HG03139 (cell line): Measurements from ENCODE around the gene DNMT3A.

Experiments used
- ATAC-seq: cut with Tn5 transposase; IDR thresholded peaks from one replicate; pipeline ENCODE4 v1.9.1; 2021; ENCODE audit not compliant: unreplicated experiment

Gene DNMT3A

DNA sequence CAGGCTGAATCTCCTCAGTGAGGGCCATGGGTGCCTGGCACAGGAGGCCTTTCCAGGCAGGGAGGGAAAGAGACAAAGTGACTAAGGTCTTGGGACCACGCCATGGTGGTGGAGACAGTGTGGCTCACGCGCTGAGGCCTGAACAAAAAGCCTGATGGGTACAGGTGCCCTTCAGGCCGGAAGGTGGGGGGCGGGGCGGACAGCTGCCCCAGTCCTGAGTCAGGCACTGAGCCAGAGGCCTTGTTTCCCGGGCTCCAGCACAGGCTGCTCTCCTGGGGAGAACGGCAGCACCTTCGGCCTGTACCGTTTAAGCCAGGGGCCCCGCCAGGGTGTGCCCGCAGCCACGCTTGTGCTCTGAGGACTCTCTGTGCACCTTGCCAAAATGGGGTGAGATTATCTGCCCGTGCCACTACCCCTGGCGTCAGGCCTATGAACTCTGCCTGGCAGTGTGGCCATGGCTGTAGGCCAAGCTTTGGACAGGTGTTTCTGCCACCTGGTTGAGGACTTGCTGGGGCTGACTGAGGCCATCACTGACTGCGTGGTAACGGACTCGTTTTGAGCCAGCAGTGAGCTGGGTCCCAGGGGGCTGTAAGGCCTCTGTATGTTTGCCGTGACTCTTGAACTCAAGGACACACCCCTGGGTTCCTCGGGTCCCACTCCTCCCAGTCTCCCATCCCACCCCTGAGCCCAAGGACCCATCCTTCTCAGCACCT, 31.7 kb upstream of the DNMT3A start:
- no peak for ATAC-seq

DNA sequence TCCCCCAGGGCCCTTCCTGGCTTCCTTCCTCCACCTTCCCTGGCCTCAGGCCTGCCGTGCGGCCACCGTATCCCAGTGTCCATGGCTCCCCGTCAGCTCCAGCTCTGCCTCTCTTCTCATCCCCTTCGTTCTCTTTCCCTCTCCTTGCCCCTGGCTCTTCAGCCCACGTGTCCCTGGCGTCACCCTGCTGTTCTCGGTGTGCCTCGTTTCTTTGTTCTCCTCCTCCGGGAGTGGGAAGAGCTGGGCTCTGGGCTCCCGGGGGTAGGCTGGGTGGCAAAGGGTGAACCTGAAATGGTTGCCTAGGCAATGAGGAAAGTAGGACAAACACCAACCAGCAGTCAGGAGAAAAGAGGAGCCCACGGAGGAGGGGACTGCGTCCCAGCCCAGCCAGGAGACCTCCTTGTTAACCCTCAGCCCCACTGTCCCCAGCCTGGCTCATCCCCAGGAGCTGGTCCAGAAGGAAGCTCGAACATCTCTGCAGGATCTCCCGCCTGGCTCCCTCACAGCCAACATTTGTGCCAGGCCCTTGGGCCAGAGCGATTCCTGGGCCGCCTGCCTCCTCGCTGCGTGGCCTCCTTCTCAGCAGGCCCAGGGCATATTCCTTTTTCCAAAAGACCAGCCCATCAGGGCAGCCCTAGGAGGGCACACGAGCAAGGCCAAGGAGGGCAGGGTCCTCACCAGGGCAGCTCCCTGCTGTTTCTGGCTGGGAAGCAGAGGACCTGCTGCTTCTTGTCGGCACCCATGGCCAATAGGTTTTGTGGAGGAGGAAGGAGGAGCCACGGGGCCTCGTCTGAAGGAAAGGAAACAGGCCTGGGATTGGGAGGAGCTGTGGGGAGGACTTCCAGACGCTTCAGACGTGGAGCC, 30.9 kb upstream of the DNMT3A start:
- no peak for ATAC-seq

DNA sequence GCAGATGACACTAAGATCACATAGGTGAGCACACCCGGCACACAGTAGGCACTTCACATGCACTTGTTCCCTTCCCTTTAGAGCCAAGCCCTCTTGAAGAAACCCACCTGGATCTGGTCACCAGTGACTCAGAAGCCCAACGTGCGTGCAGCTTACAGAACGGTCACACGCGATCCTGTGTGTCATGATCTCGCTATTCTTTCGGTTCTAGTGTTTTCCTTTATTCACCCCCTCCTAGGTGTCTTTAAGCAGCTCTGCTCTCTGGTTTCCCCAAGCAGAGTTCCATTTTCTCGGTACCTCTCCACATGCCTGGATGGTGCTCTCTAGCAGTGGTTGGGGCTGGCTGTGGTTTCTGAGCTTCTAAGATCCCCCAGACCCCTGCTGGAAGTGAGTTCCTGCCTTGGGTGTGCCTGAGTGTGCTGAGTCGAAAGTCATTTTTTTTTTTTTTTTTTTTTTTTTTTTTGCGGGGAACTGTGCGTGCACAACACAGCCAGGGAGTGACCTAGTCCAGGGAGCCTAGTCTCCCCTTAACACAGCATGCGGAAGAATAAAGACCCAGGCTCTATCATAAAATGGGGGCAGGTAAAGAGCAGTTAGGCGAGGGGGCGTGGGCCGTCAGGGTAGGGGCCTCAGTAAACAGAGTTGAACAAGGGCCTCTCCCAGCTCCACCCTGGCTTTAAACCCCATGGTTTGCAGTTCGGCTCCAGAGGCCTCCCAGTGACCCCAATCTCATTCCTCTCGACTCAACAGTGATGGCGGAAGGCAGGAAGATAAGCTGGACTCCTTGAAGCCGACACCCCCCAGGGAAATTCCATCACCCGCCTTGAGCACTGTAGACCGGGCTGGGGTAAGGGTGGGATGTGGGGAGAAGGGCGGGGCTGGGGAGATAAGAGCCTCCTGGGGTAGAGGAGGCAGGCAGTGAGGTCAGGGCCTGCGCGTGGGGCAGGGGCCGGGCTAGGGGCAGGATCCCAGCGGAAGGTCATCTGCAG, 29.8 kb upstream of the DNMT3A start:
- ATAC-seq, result no peak

DNA sequence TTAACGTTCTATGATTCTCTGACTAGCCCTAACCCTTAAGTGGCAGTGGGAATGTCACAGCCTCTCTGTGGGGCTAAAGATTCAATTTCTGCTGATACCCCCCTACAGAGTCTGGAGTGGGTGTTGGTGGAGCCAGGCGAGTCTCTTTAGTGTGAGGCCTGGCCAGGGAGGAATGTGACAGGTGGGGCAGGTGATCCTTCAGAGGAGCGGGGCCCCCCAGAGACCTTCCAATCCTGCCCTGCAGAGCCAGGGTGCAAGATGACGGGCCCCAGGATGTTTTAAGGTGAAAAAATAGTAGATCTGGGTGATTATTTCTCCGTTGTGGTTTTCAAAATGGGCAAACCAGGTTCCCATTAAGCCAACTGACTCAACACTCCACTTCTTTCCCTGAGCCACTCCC, 28.2 kb upstream of the DNMT3A start:
- ATAC-seq, result no peak

DNA sequence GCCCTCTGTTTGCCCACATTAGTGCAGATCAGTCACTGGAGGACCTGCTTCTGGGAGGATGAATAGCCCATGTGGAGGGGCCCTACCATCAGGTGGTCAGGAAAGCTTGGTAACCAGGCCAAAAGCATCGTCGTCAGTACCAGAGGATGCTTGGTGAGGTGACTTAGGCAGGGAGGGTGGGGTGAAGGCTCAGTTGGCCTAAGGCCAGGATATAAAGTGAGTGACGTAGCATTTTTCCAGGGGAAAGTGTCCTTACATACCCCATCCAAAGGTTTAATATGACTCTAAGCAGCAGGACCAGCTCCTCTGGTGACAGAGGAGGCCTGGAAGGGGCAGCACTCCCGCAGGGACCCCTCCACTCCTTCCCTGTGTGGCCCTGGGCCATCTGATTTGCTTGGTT, 27.7 kb upstream of the DNMT3A start:
- ATAC-seq, result no peak

DNA sequence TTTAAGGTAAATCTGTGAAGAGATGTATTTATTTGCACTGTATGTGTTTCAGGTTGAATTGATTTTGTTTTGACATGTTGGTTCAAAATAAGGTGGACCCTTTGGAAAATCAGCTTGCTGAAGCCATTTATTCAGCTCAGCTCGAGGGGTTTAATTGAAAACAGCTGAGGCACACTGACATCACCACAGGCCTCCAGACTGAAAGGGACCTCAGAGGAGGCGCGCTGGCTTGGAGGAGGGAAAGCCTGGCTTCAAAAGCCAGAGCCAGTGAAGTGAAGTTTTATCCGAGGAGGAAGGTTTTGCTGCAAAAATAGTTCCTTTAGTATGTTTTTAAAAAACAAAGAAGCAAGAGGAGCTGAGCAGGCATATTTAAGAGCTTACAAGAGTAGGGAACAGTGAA, 26.9 kb upstream of the DNMT3A start:
- no peak for ATAC-seq

DNA sequence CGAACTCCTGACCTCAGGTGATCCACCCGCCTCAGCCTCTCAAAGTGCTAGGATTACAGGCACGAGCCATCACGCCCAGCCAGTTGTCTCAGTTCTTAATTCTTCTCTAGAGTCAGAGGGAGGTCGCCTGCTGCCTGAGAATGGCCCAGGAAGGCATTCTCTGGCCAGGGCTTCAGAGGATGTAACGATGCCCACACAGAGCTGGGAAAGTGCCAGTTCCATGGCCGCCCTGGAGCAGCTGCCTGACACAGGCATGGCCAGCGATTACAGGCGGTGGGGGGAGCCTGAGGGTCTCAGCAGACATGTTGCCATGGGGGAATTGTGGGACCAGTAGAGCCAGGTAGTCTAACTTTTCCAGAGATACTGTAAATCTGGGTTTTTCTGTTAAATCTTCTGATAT, 25.6 kb upstream of the DNMT3A start:
- no peak for ATAC-seq

DNA sequence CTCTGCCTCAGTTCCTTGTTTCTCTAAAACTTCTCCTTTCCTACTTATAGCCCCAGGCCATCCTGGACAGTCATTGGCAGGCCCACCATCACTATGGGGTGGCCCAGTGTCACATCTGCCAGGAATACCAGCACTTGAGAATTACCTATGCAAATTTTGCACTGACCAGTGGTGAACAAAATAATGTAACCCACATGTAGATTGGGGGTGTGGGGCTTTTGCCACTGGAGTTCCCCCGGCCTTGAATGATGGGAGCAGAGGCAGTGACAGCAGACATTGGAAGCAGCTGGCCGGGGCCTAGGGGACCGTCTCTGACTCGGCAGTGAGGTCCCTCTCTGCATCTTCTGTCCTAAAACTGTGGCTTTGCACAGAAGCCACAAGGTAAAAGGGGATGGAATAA, 24.9 kb upstream of the DNMT3A start:
- ATAC-seq, result no peak

DNA sequence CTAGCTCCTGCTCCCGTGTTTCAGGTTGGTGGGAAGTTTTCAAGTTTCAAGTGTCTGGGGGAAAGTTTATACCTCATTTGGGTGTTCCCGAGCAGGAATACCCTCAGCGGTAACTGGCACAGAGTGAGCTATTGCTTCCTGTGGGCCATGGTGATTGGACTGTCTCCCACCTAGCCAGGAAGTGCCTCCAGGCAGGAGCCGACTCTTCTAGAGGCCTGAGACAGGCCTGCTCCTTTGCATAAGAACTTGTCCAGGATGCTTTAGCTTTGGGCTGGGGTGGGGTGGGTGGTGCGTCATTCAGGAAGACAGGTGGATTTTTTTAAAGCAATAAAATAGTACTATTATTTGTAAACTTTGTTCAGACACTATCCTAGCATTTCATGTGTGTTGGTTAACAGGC, 23.5 kb upstream of the DNMT3A start:
- ATAC-seq, result no peak

DNA sequence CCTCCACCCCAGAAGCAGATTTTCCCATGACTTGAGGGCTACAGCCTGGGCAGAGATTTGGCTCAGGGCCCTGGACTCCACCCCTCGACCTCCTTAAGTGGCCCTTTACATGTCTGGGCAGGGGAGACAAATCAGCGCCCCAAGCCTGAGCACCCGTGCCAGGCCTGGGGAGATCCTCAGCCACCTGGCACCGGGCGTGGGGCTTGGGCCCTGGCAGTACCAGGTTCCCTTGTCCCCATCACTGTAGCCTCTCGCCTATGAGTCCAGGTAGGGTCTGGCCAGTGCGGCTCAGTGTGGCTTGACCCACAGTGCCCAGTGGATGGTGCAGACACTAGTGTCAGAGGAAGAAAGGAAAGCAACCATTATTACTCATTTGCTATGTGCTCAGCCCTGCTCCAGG, 22.0 kb upstream of the DNMT3A start:
- ATAC-seq, result no peak

DNA sequence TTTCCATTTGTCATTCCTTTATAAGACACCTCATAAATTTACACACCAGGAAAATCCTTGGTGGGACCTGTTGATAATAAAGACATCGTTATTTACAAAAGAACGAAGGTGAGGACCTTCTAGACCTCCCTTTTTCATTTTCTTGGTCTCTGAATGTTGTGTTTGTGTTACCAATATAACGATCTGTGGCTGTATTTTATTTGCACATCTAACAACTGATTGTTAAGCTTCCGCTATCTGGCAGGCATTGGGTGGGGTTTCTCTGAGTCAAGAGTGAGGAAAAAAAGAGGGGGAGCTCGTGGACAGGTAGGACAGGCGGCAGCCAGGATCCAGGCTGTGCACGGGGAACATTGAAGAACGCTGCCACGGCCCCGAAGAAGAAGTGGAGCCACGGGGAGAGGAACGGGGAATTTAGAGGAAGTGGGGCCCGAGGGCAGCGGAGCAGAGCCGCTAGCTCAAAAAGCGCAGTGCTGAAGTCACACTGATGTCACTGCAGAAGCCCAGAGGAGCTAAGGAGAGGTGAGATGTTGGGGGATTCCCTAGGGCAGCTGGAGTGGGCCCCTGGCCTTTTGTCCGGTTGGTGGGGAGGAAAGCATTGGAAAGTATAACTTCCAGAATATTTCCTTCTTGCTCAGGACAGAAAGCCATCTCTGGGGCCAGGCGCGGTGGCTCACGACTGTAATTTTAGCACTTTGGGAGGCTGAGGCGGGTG, 20.9 kb upstream of the DNMT3A start:
- ATAC-seq, result peak; percentile 54

DNA sequence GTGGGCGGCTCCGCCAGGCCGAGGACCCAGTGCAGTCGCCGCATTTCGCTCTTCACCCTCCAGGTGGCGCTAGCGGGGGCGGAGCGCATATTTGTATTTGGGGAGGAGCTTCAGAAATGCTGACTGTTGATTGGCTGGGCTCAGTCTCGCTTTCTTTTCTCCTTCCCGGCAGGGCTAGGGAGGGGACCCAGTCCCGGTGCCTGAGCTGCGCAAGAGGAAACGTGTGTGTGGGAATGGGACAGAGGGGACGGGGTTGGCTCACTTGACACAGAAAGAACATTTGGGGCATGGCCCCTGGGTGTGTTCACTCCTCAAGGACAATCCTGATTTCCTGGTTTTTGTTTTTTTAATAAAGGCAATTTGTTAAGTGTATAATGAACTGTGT, 20.3 kb upstream of the DNMT3A start:
- peak; percentile 79 for ATAC-seq

DNA sequence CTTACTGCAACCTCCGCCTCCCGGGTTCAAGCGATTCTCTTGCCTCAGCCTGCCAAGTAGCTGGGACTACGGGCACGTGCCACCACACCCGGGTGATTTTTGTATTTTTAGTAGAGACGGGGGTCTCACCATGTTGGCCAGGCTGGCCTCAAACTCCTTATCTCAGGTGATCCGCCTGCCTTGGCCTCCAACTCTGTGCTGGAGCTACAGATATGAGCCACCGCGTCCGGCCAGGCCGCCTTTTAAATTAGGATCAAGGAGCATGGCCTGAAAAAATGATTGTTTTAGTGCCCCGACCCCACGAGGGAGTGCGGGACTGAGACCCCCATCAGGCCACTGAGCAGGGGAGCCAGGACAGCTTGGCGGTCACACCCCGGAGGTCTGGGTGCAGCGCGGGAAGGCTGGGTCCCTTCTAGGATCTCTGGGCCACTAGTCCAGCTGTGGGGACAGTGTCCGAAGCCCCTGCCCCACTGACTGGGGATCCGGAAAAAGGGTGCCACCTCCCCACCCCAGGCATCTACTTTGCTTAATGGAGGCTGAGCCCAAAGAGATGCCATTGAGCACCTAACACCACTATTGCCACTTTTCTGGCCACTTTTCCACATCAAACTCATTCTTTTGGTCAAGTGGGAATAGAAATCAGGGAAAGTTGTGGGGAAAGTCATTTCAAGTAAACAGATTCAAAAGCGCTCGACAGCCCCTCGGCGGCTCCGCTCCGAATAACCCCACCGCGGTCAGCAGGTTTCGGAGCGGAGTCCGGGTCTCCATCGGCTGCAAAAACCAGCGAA, 19.7 kb upstream of the DNMT3A start:
- no peak for ATAC-seq

DNA sequence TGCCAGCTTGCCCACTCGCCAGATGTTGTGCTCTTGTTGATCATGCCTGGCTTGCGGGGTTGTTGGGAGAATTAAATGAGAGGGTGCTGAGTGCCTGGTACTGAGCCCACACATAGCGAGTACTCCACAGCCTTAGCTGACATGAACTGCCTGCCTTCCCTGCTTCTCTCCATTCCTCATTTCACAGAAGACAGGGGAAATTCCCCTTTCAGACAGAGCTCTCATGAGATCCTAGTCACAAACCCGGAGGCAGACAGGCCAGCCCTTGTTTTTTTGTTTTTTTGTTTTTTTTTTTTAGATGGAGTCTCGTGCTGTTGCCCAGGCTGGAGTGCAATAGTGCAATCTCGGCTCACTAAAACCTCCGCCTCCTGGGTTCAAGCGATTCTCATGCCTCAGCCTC, 17.1 kb upstream of the DNMT3A start:
- ATAC-seq, result no peak

DNA sequence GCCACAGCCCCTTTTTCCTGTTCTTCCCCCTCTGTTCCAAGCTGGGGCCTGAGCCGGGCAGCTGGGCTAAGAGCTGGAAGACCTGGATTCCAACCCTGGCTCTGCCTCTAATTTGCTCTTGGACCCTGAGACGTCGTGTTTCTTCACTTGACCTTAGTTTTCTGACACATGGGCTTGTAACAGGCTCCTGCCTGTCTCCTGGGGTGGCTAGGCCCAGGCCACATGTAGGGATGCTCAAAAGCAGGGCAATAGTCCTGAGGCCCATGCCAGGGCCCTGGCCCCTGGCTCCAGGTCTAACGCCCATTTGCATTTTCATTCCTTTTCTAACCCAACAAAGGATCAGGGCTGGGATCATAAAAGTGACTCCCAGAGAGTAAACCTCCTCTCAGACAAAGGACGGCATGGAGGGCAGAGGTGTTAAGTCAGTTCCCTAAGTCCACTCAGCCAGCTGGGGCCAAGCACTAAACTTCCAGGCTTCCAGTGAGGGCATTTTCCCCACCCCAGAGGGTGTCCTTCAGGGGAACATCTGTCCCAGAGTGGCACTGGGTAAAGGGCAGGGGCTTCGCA, 16.6 kb upstream of the DNMT3A start:
- ATAC-seq, result no peak

DNA sequence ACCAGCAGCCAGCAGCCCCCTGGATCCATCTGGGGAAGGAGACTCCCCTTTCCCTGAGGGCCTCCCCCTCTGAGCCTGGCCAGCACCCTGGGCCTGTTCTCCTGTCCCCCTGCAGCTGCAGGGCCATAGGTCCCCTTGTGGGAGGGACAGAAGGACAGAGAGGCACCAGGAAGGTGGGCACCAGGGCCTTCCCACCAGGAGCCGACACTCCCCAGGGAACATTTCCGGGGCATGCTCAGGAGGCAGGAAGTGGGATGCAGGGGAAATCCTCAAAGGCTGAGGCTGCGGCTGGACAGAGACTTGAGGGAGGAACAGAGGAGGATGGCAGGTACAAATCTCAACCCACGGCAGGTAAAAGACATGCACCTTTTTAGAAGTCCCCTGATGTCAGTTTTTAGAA, 14.4 kb upstream of the DNMT3A start:
- ATAC-seq, result no peak

DNA sequence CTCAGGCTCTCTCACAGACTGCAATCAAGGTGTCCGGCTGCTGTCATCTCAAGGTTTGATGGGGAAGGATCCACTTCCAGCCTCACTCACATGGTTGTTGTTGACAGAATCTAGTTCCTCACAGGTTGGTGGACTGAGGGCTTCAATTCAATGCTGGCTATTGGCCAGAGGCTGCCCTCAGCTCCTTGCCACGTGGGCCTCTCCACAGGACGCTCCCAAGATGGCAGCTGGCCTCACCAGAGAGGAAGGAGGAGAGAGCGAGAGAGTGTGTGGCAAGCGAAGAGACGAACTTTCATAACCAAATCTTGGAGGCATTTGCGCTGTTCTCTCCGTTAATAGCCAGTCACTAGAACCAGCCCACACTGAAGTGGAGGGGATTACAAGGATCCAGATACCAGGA, 13.5 kb upstream of the DNMT3A start:
- no peak for ATAC-seq

DNA sequence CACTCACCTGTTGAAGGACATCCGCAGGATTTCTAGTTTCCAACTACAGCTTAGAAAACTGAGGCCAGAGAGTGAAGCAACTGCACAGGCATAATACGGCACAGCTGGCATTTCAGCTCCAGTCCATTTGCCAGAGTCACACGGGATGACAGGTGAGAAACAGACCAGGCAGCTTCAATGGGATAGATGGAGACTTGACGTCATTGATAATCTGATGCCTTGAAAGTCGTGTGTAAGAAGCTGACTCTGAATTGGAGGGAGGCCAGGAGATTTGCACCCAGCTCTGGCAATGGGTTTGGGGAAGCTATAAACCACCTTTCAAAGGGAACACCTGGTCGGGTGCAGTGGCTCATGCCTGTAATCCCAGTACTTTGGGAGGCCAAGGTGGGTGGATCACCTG, 12.4 kb upstream of the DNMT3A start:
- no peak for ATAC-seq

DNA sequence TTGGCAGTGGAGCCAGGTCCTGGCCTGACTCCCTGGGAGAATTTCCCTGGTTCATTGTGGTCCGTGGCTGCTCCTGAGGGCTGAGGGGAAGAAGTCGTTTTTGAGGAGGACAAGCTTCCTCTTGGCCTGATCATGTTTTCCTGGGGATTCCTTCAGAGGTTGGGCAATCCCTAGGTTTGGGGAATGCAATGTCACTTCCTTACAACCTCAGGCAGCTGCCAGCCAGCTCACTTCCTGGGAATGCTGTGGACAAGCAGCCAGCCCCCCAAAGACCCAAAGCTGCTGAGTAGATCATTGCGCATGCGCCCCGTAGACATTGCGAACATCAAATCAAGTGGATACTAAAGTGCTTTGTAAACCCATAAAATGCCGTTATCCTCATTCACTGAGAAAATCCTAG, 7.7 kb upstream of the DNMT3A start:
- ATAC-seq, result no peak

DNA sequence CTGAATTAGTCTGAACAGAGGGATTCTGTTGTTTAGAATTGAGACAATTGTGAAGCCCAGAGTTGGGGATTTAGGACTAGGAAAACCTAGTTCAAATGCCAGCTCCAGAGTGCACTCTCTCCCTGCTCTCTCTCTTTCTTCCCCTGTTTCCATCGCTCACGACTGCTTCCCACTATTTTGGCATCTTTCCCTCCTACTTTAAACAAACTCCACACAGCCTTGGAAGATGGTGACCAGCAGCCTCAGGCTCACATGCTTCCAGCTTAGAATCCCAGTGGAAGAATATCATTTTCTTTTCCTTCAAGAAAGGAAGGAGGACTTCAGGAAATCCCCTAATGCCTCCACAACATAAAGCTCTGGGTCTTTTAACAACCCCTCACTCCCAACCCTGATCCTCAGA, 6.1 kb upstream of the DNMT3A start:
- no peak for ATAC-seq
